ENCODE data around the gene RIMS1.
A peak's percentile ranks its signal among the peaks of the same experiment; 100 is the strongest.

Gene RIMS1

GRCh38 chr6:71888756-71889340 lies 2.5 kb downstream of the RIMS1 start:
- no peaks in the 10 kb centered on the region; a peak in 1 of 22 replicates for H3K27me3 ChIP-seq
- H3K4me1 ChIP-seq = peaks cover 0 to 46% (median 8%) of the 10 kb centered on the region in 10 experiments; a peak in 11 of 20 replicates
- H3K27ac ChIP-seq = no peak overlapping the region
- TF ChIP-seq Cebpa-rat (IDR thresholded peaks at IDR 0.05) = no peak
- no peaks in the 10 kb centered on the region for H3K36me3 ChIP-seq
- no peak overlapping the region for H3K9ac ChIP-seq
- H3K9me3 ChIP-seq (replicated peaks in 1 of 11) = peaks cover 0 to 5% (median 0%) of the 10 kb centered on the region in 11 experiments; a peak in 1 of 22 replicates
- no peak overlapping the region for H3K4me3 ChIP-seq
- no peaks in the 10 kb centered on the region for H4K20me1 ChIP-seq
- peak overlapping the region in 3 of 11 experiments; percentile 79 to 86 (median 82); a peak in 4 of 22 replicates for H3K4me2 ChIP-seq

GRCh38 chr6:71889366-71889765 lies 3.0 kb downstream of the RIMS1 start:
- Histone ChIP-seq H3K27me3 (no peaks in the 10 kb centered on the region; a peak in 1 of 22 replicates), H3K9ac (no peak overlapping the region), H4K20me1 (no peaks in the 10 kb centered on the region), H3K9me3 (replicated peaks in 1 of 11) (peaks cover 0 to 5% (median 0%) of the 10 kb centered on the region in 11 experiments; a peak in 1 of 22 replicates), H3K4me2 (peak overlapping the region in 2 of 11 experiments; percentile 11 to 82; a peak in 1 of 22 replicates), H3K36me3 (no peaks in the 10 kb centered on the region), H3K27ac (no peak overlapping the region), H3K4me3 (no peak overlapping the region), H3K4me1 (peaks cover 0 to 47% (median 10%) of the 10 kb centered on the region in 10 experiments; a peak in 11 of 20 replicates)
- TF ChIP-seq Cebpa-rat (IDR thresholded peaks at IDR 0.05) = no peak

GRCh38 chr6:71892641-71893040 lies 6.3 kb downstream of the RIMS1 start:
- no peaks in the 10 kb centered on the region for H3K27me3 ChIP-seq
- TF ChIP-seq Cebpa-rat (IDR thresholded peaks at IDR 0.05) = no peak
- peak overlapping the region in 1 of 11 experiments; percentile 43; a peak in 1 of 22 replicates for H3K27ac ChIP-seq
- H3K4me2 ChIP-seq = peak overlapping the region in 5 of 11 experiments; percentile 42 to 76 (median 55); a peak in 7 of 22 replicates
- H4K20me1 ChIP-seq = no peaks in the 10 kb centered on the region
- no peaks in the 10 kb centered on the region for H3K36me3 ChIP-seq
- no peak overlapping the region for H3K9ac ChIP-seq
- H3K4me1 ChIP-seq = peaks cover 0 to 53% (median 5%) of the 10 kb centered on the region in 10 experiments; a peak in 9 of 20 replicates
- H3K4me3 ChIP-seq = no peak overlapping the region
- no peaks in the 10 kb centered on the region for H3K9me3 ChIP-seq (replicated peaks in 1 of 11)

GRCh38 chr6:71900642-71901041 lies 14.3 kb downstream of the RIMS1 start:
- H3K9ac ChIP-seq = no peak overlapping the region
- no peaks in the 10 kb centered on the region for H4K20me1 ChIP-seq
- TF ChIP-seq Cebpa-rat (IDR thresholded peaks at IDR 0.05) = no peak
- H3K27me3 ChIP-seq = no peaks in the 10 kb centered on the region
- no peaks in the 10 kb centered on the region for H3K36me3 ChIP-seq
- H3K9me3 ChIP-seq (replicated peaks in 1 of 11) = no peaks in the 10 kb centered on the region
- no peak overlapping the region for H3K27ac ChIP-seq
- H3K4me3 ChIP-seq = no peak overlapping the region
- peaks cover 0 to 38% (median 0%) of the 10 kb centered on the region in 10 experiments; a peak in 7 of 20 replicates for H3K4me1 ChIP-seq
- peak overlapping the region in 3 of 11 experiments; percentile 10 to 54 (median 19); a peak in 3 of 22 replicates for H3K4me2 ChIP-seq

- Histone ChIP-seq H3K27me3 (no peaks in the 10 kb centered on the region), H3K36me3 (no peaks in the 10 kb centered on the region), H3K9me3 (replicated peaks in 1 of 11) (no peaks in the 10 kb centered on the region), H3K4me1 (peaks cover 0 to 35% (median 0%) of the 10 kb centered on the region in 10 experiments; a peak in 7 of 20 replicates), H3K27ac (no peak overlapping the region), H3K9ac (no peak overlapping the region), H3K4me3 (no peak overlapping the region), H4K20me1 (no peaks in the 10 kb centered on the region), H3K4me2 (no peak overlapping the region; a peak in 1 of 22 replicates)
- no peak for TF ChIP-seq Cebpa-rat (IDR thresholded peaks at IDR 0.05)
These were observed 15.9 kb downstream of the RIMS1 start for GRCh38 chr6:71902261-71902660.

GRCh38 chr6:71906813-71907212 lies 20.5 kb downstream of the RIMS1 start:
- peaks cover 0 to 19% (median 0%) of the 10 kb centered on the region in 10 experiments; a peak in 5 of 20 replicates for H3K4me1 ChIP-seq
- 0 out of 22 replicates have a peak, but pooled peaks cover 0 to 6% (median 0%) of the 10 kb centered on the region in 11 experiments for H3K9me3 ChIP-seq (replicated peaks in 1 of 11)
- H3K27ac ChIP-seq = no peak overlapping the region
- H3K36me3 ChIP-seq = no peaks in the 10 kb centered on the region
- no peak for TF ChIP-seq Cebpa-rat (IDR thresholded peaks at IDR 0.05)
- no peaks in the 10 kb centered on the region for H3K27me3 ChIP-seq
- H4K20me1 ChIP-seq = no peaks in the 10 kb centered on the region
- H3K4me2 ChIP-seq = no peak overlapping the region
- H3K4me3 ChIP-seq = no peak overlapping the region
- no peak overlapping the region for H3K9ac ChIP-seq

GRCh38 chr6:71908162-71908765 lies 21.9 kb downstream of the RIMS1 start:
- TF ChIP-seq Cebpa-rat (IDR thresholded peaks at IDR 0.05) = no peak
- Histone ChIP-seq H4K20me1 (no peaks in the 10 kb centered on the region), H3K9me3 (replicated peaks in 1 of 11) (0 out of 22 replicates have a peak, but pooled peaks cover 0 to 6% (median 0%) of the 10 kb centered on the region in 11 experiments), H3K27ac (no peak overlapping the region), H3K4me2 (no peak overlapping the region), H3K4me1 (peaks cover 0 to 32% (median 0%) of the 10 kb centered on the region in 10 experiments; a peak in 7 of 20 replicates), H3K36me3 (no peaks in the 10 kb centered on the region), H3K27me3 (no peaks in the 10 kb centered on the region), H3K4me3 (no peak overlapping the region), H3K9ac (no peak overlapping the region)

- H3K4me1 ChIP-seq = peaks cover 0 to 62% (median 3%) of the 10 kb centered on the region in 10 experiments; a peak in 9 of 20 replicates
- TF ChIP-seq Cebpa-rat (IDR thresholded peaks at IDR 0.05) = no peak
- H4K20me1 ChIP-seq = no peaks in the 10 kb centered on the region
- no peaks in the 10 kb centered on the region for H3K36me3 ChIP-seq
- peak overlapping the region in 5 of 11 experiments; percentile 20 to 84 (median 76); a peak in 8 of 22 replicates for H3K4me2 ChIP-seq
- peaks cover 0 to 20% (median 0%) of the 10 kb centered on the region in 11 experiments; a peak in 5 of 22 replicates for H3K9me3 ChIP-seq (replicated peaks in 1 of 11)
- H3K27ac ChIP-seq = peak overlapping the region in 4 of 11 experiments; percentile 41 to 82 (median 70); a peak in 7 of 22 replicates
- no peak overlapping the region for H3K4me3 ChIP-seq
- no peaks in the 10 kb centered on the region for H3K27me3 ChIP-seq
- H3K9ac ChIP-seq = peak overlapping the region in 1 of 11 experiments; percentile 31; a peak in 1 of 22 replicates
These were observed 27.3 kb downstream of the RIMS1 start for GRCh38 chr6:71913444-71914234.
